COR-L47 (cell line): ENCODE data around the gene OR10P1.

Experiments
- DNase-seq: peaks from one replicate; lab custom pipeline; 2025; lab: John Stamatoyannopoulos, UW

The OR10P1 gene

GRCh38 chr12:55651299-55651683 lies 14.6 kb downstream of the OR10P1 start:
- no peak for DNase-seq

GRCh38 chr12:55652352-55652751 lies 15.7 kb downstream of the OR10P1 start:
- no peak for DNase-seq

- no peak for DNase-seq
These were observed 16.3 kb downstream of the OR10P1 start for GRCh38 chr12:55653031-55653430.

- no peak for DNase-seq
These were observed 18.0 kb downstream of the OR10P1 start for GRCh38 chr12:55654511-55655214.

GRCh38 chr12:55657212-55657611 lies 20.5 kb downstream of the OR10P1 start:
- no peak for DNase-seq

- no peak for DNase-seq
These were observed 21.5 kb downstream of the OR10P1 start for GRCh38 chr12:55658212-55658611.

- DNase-seq = no peak
These were observed 22.1 kb downstream of the OR10P1 start for GRCh38 chr12:55658635-55659391.

GRCh38 chr12:55659486-55660385 lies 23.0 kb downstream of the OR10P1 start:
- peak; percentile 14 for DNase-seq

- no peak for DNase-seq
These were observed 26.7 kb downstream of the OR10P1 start for GRCh38 chr12:55663391-55663790.

GRCh38 chr12:55664826-55665225 lies 28.1 kb downstream of the OR10P1 start:
- DNase-seq = no peak

- DNase-seq = no peak
These were observed 29.8 kb downstream of the OR10P1 start for GRCh38 chr12:55666508-55666907.

GRCh38 chr12:55670276-55670675 lies 33.6 kb downstream of the OR10P1 start:
- no peak for DNase-seq

- no peak for DNase-seq
These were observed 35.1 kb downstream of the OR10P1 start for GRCh38 chr12:55671746-55672145.

- DNase-seq = no peak
These were observed 36.9 kb downstream of the OR10P1 start for GRCh38 chr12:55673638-55674037.

GRCh38 chr12:55675666-55676065 lies 39.0 kb downstream of the OR10P1 start:
- no peak for DNase-seq

GRCh38 chr12:55676707-55677106 lies 40.0 kb downstream of the OR10P1 start:
- no peak for DNase-seq

GRCh38 chr12:55679691-55680090 lies 43.0 kb downstream of the OR10P1 start:
- no peak for DNase-seq

GRCh38 chr12:55681142-55682077 lies 44.7 kb downstream of the OR10P1 start:
- DNase-seq = peak; percentile 25

- DNase-seq = no peak
These were observed 45.5 kb downstream of the OR10P1 start for GRCh38 chr12:55682087-55682796.

- no peak for DNase-seq
These were observed 47.0 kb downstream of the OR10P1 start for GRCh38 chr12:55683676-55684075.
